Epithelial cell of esophagus (primary cell): ENCODE data around the gene ARHGEF2.

ENCODE experiments used
- DNase-seq: peaks from one replicate; pipeline ENCODE4 v3.0.0; 2010; ENCODE audit warnings: low read depth
- H3K4me3 ChIP-seq: 2 replicates; pipeline ENCODE4 v1.5.1; 2011; ENCODE audit warnings: mild to moderate bottlenecking, low read length, control low read depth
- TF ChIP-seq, protein P1 (sequence below): IDR thresholded peaks from 2 replicates; pipeline ENCODE4 v1.5.1; 2011; ENCODE audit warnings: low read depth, mild to moderate bottlenecking, low read length, control low read depth, inconsistent platforms; ENCODE audit not compliant: insufficient read depth; ENCODE audit errors: missing control alignments

Gene ARHGEF2

DNA sequence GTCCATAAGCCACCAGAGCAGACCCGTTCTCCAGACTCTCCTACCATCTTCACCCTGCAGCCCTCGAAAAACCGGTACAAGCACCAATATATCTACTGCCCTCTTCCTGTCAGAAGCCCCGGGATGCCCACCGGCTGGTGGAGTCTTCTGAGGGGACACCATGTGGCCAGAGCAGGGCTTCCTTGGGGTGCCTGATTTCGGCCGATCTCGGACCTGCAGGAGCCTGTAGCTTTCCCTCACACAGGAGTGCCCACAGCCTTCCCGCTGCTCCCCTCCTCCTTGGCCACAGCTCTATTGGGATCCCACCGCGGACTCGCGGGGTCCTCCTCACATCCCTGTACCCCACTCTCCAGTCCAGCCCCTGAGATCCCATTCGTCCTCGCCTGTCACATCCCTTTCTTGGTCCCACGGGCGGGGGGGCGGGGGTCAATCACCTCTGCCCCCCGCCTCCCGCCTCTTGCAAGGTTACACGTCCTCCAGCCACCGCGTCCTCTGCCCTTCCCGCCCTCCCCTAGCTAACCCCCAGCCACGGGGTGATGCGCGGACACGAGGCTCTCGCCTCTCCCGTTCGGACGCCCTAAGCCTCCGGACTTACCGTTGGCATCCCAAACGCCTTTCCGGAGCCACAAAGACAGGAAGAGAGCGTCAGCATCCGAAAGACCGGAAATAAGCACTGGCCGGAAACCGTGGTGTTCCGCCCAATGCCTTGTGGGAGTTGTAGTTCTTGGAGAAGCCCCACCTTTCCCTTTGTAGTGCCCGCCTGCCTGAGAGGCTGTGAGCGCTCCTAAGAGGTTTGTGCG is 42.1 kb upstream of the ARHGEF2 start, which contains the start of gene SSR2:
Gene SSR2 (minus strand): TSS at position 659 of the 800 bp plus-strand sequence. CDS start 784 bp downstream, outside the sequence.
- TF ChIP-seq, protein P1, sequence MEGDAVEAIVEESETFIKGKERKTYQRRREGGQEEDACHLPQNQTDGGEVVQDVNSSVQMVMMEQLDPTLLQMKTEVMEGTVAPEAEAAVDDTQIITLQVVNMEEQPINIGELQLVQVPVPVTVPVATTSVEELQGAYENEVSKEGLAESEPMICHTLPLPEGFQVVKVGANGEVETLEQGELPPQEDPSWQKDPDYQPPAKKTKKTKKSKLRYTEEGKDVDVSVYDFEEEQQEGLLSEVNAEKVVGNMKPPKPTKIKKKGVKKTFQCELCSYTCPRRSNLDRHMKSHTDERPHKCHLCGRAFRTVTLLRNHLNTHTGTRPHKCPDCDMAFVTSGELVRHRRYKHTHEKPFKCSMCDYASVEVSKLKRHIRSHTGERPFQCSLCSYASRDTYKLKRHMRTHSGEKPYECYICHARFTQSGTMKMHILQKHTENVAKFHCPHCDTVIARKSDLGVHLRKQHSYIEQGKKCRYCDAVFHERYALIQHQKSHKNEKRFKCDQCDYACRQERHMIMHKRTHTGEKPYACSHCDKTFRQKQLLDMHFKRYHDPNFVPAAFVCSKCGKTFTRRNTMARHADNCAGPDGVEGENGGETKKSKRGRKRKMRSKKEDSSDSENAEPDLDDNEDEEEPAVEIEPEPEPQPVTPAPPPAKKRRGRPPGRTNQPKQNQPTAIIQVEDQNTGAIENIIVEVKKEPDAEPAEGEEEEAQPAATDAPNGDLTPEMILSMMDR: no peak
- DNase-seq: peak; percentile 95
- H3K4me3 ChIP-seq: peak within 1 kb of the TSS; percentile 71

DNA sequence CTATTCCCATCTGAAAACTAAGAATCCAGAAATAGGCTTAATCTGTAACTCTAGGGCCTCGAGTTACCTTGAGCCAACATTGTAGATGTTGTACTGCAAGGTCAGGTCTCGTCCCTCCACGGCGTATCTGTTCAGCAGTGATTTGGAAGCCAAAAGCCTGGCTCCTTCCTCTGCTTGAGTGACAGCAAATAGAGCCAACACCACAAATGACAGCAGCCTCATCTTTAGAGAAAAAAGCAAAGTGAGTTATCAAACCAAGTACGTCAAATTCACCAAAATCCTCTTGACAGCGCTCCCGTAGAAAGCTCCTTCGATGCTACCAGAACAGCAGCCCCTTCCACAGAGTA is 41.6 kb upstream of the ARHGEF2 start:
- peak overlapping the region; percentile 71 for H3K4me3 ChIP-seq
- DNase-seq: no peak
- TF ChIP-seq, protein P1: no peak

DNA sequence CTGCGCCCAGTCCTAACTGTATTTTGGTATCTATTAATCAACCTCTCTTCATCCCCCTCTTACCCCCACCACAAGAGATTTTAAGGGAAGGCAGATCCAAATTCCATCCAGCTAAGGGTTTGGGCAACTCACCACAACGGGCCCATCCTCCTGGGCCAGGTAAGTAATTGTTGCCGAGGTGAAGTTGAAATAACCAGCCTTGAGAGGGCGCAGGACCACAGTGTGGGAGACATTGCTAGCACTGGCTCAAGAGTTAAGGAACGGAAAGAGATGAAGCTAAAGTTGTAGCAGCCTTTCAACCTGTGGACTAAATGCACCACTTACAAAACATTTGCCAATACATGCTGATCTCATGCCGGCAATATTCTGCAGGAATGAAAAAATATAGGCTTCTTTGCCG is 36.5 kb upstream of the ARHGEF2 start:
- DNase-seq: no peak

DNA sequence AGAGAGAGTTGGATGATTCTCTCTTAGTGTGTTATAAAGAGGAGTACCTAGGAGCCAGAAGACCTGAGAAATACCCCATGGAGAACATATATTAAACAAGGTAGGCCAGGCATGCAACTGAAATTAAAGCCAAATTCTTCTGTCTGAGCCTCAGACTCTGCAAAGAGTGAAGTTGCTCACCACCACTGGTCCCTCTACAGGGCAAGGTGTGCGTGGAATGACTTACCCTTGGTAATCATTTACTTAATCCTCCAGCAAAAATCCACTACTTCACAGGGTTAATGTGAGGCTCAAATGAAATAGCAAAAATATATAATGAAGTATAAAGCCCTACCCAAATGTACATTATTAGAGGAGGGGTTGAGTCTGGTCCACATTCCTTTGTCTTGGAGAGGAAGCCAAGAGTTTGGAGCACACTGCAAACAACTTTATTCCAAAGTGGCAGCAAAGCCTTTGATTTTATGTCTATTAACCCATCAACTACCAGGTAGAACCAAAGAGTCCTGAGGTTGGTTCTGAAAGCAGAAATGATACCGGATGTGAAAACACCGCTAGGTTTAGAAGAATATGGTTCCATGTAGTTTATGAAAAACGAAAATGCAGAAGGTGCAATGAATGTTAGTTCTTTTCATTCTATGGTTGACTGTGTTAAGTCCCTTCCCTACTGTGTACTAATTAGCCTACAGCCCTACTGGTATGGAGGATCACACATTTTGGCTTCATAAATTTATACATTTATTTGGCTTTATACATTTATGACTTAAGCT is 33.9 kb upstream of the ARHGEF2 start:
- no peak overlapping the region for H3K4me3 ChIP-seq
- TF ChIP-seq, protein P1: no peak
- no peak for DNase-seq

More for the DNA sequence above, 36.5 kb upstream of the ARHGEF2 start:
- no peak overlapping the region for H3K4me3 ChIP-seq
- TF ChIP-seq, protein P1: no peak

DNA sequence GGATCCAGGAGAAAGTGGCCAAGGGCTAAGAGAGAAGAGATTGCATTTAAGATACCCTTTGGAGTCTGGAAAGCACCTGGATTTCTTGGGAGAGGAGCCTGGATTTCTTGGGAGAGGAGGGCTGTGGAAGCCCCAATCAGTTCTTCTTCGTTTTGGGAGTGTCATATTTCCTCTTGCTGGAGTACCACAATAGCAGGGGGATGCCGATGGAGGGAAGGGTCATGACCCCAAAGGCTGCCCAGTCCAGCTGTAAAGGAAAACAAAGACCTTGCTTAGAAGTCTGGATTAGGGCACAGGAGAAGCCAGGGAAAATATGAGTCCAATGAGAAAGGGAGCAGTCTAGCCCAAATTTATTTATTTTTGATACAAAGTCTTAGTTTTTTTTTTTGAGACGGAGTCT is 31.1 kb upstream of the ARHGEF2 start:
- TF ChIP-seq, protein P1: no peak
- H3K4me3 ChIP-seq: no peak overlapping the region
- DNase-seq: no peak

DNA sequence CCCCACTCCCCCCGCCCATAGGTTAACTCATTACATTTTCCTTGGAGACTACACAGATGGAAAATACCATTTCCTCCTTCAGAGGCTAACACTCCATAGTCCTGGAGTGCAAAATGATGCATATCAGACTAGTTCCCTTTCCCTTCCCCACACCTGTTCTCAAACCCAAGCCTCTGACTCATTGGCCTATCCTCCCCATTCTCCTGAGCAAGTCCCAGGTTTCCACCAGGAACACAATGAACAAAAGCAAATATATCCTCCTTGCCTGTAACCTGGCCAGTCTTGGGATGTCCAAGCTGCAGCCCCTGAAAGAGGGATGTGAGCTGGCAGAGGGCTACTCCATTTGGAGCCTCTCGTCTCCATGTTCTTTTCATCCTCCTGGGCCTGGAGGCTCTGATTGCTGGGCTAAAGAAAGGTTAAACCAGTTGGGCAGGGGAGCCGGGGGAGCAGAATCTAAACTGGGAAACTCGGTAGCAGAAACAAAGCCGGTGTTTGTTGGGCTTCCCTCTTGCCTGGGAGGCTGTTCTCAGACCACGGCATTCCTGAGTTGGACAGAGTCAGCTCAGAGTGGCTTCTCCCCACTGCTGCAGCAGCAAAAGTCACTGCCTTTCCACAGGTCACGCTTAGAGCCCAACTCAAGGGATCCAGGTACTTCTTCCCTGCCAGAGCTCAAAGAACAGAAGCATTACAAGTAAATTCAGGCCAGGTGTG is 28.5 kb upstream of the ARHGEF2 start:
- no peak overlapping the region for H3K4me3 ChIP-seq
- peak; percentile 30 for DNase-seq
- TF ChIP-seq, protein P1: no peak
